Measurements from ENCODE around the gene ZDHHC16.
A peak's percentile ranks its signal among the peaks of the same experiment; 100 is the strongest.
"Not testable (repeated sequence)": the region's sequence is repeated elsewhere in the genome, so short reads cannot be mapped to it uniquely, and the experiment has no call there.

Gene ZDHHC16

GRCh38 chr10:97445722-97446639, at the start of gene ZDHHC16, which contains the start of gene EXOSC1:
TSS of gene ZDHHC16 (plus strand) at chr10:97446175. CDS start at chr10:97451676, 5,501 bp downstream.
TSS of gene EXOSC1 (minus strand) at chr10:97446006. CDS start at chr10:97445985, 21 bp downstream.
- DNase-seq, result peak; percentile 67

- peak; percentile 48 for DNase-seq
Measured at GRCh38 chr10:97399843-97400545, 46.0 kb upstream of the ZDHHC16 start.

GRCh38 chr10:97400665-97401454, 45.1 kb upstream of the ZDHHC16 start, which contains the start of gene RRP12:
TSS of gene RRP12 (minus strand) at chr10:97401340. CDS start at chr10:97401231, 109 bp downstream.
- DNase-seq, result peak; percentile 93

DNA sequence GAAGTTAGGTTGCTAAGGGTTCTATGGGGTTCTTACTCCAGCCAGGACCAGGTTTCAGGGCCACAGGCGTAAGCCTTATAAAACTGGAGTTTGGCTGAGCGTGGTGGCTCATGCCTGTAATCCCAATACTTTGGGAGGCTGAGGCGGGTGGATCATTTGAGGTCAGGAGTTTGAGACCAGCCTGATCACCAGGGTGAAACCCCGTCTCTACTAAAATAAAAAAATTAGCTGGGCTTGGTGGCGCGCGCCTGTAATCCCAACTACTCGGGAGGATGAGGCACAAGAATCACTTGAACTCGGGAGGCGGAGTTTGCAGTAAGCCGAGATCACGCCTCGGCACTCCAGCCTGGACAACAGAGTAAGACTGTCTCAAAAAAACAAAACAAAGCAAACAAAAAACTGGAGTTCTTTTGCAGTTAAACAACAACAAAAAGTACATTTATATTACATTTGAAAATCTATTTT, 44.5 kb upstream of the ZDHHC16 start:
- DNase-seq, result no peak

GRCh38 chr10:97404044-97404443, 41.9 kb upstream of the ZDHHC16 start:
- no peak for DNase-seq

- peak; percentile 89 for DNase-seq
Measured at GRCh38 chr10:97406064-97406463, 39.9 kb upstream of the ZDHHC16 start.

DNA sequence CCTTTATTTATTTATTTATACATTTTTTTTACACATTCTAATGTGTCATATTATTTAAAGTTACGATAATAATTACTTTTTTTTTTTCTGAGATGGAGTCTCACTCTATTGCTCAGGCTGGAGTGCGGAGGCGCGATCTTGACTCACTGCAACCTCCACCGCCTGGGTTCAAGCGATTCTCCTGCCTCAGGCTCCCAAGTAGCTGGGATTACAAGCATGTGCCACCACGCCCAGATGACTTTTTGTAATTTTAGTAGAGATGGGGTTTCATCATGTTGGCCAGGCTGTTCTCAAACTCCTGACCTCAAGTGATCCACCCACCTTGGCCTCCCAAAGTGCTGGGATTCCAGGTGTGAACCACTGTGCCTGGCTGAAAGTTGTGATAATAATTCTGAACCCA, 39.5 kb upstream of the ZDHHC16 start:
- DNase-seq, result not testable (repeated sequence)

GRCh38 chr10:97407211-97407951, 38.6 kb upstream of the ZDHHC16 start:
- DNase-seq, result peak; percentile 76

GRCh38 chr10:97407952-97408248, 38.1 kb upstream of the ZDHHC16 start:
- no peak for DNase-seq

DNA sequence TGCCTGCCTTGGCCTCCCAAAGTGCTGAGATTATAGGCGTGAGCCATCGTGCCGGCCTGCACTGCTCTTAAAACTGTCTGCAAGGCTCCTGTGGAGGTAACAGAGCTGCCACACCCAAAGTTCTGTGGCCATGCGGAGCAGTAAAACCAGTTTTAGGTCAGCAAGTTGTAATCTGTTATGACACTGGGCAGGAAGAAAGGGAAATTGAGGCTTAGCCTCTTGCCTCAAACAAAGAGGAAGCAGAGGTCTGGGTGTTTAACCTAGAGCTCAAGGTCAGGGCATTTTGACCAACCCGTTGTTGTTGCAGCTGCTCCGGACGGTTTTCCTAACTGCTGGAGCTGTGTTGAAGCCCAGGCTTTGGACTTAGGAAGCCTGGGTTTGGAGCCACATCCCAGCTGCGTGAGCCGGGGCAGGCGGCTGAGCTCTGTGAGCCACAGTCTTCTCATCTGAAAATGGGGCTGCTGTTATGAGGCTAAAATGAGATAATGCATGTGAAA, 37.4 kb upstream of the ZDHHC16 start:
- no peak for DNase-seq

DNA sequence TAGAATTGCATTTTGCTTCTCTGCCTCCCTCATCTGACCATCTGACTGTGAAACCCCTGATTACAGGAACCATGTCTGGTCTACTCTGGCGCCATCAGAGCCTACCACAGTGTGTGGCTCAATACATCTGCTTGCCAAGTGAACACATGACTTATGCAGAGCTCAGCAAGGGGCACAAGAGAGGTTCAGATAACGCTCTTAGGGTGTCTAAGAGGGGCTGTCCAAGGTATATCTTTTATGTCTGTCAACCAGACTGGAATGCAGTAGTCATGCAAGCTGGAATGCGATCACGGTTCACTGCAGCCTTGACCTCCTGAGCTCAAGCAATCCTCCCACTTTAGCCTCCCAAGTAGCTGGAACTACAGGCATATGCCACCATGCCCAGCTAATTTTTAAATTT, 34.6 kb upstream of the ZDHHC16 start:
- DNase-seq, result no peak

DNA sequence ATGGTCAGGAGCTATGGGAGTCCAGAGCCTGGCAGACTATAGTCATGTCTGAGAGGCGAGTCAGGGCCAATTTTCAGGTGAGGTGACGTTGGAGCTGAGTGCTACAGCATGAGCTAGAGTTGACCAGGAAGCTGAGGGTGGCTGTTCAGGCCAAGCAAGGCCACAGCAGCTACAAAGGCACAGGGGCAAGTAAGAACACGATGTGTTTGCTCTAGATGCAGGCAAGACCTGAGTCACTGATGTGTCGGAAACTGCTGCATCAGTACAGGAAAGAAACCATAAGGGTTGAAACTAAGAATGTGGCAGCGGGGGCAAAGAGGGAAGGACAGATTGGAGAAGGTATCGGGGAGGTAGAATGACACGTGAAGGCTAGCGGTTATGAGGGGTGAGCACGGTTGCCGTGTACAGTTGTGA, 33.1 kb upstream of the ZDHHC16 start:
- no peak for DNase-seq

GRCh38 chr10:97416565-97416964, 29.4 kb upstream of the ZDHHC16 start:
- DNase-seq, result no peak

DNA sequence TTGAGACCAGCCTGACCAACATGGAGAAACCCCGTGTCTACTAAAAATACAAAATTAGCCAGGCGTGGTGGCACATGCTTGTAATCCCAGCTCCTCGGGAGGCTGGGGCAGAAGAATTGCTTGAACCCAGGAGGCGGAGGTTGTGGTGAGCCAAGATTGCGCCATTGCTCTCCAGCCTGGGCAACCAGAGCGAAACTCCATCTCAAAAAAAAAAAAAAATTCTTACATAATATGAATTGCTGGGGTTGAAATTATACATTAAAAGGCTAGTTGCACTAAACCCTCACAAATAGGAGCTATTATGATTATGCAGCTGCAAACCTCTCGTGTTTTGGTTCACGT, 22.2 kb upstream of the ZDHHC16 start:
- DNase-seq, result not testable (repeated sequence)

DNA sequence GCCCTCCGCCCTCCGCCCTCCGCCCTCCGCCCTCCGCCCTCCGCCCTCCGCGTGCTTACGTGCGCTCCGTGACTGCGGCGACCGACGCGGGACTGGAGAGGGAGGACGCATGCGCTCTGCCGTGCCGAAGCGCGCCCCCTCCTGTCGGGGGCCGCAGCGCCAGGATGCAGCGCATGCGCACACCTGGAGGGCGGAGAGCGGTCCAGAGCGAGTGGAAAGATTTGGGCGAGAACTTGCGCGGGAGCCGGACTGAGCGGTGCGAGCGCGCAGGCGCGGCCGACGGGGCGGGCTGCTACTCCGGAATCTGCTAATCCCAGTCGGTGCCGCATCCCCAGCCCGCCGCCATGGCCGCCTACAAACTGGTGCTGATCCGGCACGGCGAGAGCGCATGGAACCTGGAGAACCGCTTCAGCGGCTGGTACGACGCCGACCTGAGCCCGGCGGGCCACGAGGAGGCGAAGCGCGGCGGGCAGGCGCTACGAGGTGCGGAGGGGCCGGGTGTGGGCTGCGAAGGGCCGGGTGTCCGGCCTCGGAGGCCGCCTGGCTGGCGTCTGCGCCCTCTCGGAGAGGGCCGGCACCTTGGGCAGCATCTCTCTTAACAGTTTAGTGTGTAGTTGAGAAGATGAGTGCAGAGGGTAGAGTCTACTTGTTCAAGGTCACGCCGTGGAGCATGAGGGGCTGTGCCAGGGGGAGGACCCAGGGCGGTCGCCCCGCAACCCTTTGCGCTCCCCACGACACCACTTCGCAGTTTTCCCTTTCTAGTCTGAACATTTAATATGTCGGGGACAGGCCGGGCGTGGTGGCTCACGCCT, 19.8 kb upstream of the ZDHHC16 start, which contains the start of gene PGAM1:
Gene PGAM1 (plus strand): TSS at position 228 of the 812 bp plus-strand sequence. CDS start 117 bp downstream, at position 345.
- peak; percentile 93 for DNase-seq

GRCh38 chr10:97426776-97427570, 19.0 kb upstream of the ZDHHC16 start:
- DNase-seq, result no peak

- DNase-seq, result no peak
Measured at GRCh38 chr10:97427571-97428179, 18.3 kb upstream of the ZDHHC16 start.

- DNase-seq, result no peak
Measured at GRCh38 chr10:97428572-97428981, 17.4 kb upstream of the ZDHHC16 start.

DNA sequence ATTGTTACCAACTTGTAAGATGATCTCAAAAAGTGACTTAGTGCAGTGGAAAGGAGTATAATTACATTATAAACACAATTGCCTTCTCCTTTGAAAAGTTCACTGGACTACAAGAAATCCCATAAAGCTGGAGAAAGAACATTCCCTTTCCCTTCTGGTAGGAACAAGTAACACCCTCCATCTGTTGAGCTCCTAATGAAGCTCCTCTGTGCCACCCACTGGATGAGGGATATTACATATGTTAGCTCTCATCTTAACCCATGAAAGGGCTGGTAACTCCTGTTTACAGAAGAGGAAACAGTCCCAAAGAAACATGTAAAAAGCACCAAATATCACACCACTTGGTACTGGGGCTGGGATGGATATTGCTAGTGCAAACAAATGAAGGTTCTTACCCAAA, 11.9 kb upstream of the ZDHHC16 start:
- no peak for DNase-seq

DNA sequence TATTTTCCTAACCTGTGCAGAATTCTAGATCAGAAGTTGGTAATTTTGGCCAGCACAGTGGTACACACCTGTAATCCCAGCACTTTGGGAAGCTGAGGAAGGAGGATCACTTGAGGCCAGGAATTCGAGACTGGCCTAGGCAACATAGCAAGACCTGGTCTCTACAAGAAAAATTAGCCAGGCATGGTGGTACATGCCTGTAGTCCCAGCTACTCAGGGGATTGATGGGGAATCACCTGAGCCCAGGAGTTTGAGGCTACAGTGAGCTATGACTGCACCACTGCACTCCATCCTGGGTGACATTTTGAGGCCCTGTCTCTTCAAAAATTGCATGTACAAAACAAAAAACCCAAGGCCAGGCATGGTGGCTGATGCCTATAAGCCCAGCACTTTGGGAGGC, 11.4 kb upstream of the ZDHHC16 start:
- DNase-seq, result no peak
